ENCODE results near the gene TNFRSF17.

Gene TNFRSF17

DNA sequence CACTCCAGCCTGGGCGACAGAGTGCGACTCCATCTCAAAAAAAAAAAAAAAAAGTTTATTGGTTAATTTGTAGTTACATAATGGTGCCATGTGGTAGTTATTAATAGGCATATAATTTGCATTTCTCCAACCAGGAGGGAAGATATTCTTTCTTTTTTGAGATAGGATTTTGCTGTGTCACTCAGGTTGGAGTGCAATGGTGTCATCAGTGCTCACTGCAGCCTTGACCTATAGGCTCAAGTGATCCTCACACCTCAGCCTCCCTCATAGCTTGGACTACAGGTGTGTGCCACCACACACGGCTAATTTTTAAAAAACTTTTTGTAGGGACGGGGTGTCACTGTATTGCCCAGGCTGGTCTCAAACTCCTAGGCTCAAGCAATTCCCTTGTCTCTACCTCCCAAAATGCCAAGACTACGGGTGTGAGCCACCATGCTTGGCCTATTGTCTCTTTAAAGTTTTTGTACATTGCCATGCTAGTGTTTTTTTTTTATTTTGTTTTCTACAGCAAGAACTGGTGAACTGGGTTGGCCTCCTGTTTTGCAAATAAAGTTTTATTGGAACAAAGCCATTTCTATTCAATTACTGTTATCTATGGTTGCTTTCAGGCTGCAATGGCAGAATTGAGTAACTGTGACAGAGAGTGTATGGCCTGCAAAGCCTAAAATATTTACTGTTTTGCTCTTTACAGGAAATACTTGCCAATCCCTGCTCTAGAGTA, 23.4 kb downstream of the TNFRSF17 start:
- TF ChIP-seq, protein P1, sequence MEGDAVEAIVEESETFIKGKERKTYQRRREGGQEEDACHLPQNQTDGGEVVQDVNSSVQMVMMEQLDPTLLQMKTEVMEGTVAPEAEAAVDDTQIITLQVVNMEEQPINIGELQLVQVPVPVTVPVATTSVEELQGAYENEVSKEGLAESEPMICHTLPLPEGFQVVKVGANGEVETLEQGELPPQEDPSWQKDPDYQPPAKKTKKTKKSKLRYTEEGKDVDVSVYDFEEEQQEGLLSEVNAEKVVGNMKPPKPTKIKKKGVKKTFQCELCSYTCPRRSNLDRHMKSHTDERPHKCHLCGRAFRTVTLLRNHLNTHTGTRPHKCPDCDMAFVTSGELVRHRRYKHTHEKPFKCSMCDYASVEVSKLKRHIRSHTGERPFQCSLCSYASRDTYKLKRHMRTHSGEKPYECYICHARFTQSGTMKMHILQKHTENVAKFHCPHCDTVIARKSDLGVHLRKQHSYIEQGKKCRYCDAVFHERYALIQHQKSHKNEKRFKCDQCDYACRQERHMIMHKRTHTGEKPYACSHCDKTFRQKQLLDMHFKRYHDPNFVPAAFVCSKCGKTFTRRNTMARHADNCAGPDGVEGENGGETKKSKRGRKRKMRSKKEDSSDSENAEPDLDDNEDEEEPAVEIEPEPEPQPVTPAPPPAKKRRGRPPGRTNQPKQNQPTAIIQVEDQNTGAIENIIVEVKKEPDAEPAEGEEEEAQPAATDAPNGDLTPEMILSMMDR (IDR thresholded peaks at IDR 0.05; ENCODE audit: insufficient read depth, missing control alignments): no peak
- DNase-seq (ENCODE audit: insufficient read length, low spot score) (no peak), FAIRE-seq (no peak)

DNA sequence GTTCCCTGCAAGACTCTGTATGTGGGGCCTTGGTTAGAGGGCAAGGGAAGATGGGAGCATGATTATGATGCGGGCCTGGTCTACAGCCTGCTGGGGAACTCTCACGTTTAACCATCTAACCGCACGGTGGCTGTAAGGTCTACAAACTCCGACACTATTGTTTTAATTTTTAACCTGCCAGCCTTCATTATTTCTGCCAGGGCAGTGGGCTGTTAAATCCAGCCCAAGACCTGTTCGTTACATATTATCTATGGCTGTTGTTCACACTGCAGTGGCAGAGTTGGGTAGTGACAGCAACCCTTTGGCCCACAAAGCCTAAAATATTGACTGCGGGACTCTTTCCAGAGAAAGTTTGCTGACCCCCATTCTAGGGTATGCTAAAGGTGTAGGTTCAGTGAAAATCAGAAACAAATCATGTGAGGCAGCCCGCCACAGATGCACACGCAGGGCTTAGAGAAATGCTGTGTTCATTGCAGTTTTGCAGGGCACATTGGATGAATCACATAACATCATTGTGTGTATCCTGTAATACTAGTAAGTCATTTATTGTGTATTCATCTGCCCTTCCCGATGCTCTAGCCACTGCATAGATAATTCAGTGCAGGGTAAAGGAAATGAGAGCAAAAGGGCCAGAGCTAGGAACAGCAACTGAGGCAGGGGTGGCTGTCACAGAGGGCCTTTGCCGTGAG, 25.8 kb downstream of the TNFRSF17 start:
- no peak for FAIRE-seq
- no peak for DNase-seq (ENCODE audit: insufficient read length, low spot score)
- TF ChIP-seq, protein P1 (IDR thresholded peaks at IDR 0.05; ENCODE audit: insufficient read depth, missing control alignments): no peak

DNA sequence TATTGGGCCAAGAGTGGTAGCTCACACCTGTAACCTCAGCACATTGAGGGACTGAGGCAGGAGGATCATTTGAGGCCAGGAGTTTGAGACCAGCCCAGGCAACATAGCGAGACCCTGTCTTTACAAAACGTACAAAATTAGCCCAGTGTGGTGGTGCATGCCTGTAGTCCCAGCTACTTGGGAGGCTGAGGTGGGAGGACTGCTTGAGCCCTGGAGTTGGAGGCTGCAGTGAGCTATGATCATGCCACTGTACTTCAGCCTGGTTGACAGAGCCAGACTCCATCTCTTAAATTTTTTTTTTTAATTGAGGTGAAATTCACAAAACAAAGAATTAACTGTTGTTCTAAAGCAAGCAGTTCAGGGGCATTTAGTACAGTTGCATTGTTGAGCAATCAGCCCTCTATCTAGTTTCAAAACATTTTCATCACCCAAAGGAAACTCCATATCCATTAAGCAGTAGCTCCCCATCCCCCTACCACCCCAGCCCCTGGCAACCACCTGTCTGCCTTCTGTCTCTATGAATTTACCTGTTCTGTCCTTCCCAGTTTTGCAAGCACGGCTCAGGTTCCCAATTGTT, 27.1 kb downstream of the TNFRSF17 start:
- TF ChIP-seq, protein P1 (IDR thresholded peaks at IDR 0.05; ENCODE audit: insufficient read depth, missing control alignments): no peak
- FAIRE-seq (no peak), DNase-seq (ENCODE audit: insufficient read length, low spot score) (no peak)

DNA sequence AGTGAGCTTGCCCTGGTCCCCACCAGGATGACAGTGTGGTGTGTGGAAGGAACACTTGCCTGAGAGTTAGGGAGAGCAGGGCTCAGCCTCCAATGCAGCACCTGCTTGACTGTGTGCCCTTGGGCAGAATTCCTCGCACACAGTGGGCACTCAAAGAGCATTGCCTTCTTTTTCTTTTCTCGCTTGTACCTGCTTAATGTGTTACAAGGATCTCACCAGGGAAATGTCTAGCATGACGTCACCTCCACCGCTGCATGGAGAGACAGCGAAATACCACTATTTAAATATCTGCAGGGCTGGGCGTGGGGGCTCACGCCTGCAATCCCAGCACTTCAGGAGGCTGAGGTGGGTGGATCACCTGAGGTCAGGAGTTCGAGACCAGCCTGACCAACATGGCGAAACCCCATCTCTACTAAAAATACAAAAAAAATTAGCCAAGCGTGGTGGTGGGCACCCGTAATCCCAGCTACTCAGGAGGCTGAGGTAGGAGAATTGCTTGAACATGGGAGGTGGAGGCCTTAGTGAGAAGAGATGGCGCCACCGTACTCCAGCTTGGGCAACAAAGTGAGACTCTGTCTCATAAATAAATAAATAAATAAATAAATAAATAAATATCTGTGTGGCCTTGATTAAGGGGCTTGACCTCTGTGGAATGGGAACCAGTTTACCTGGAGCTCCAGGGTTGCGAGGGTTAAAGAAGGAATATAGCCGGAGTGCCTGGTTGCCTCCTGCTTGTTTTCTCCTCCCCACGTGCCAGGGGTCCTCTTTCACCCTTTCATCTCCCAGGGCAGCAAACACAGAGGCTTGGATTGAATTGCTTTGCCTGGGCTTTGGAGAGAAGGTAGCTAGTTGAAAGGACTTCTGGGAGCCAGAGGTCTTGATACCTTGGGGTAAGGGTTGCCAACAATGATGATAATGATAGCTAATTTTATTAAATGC, 27.8 kb downstream of the TNFRSF17 start:
- TF ChIP-seq, protein P1 (IDR thresholded peaks at IDR 0.05; ENCODE audit: insufficient read depth, missing control alignments): no peak

DNA sequence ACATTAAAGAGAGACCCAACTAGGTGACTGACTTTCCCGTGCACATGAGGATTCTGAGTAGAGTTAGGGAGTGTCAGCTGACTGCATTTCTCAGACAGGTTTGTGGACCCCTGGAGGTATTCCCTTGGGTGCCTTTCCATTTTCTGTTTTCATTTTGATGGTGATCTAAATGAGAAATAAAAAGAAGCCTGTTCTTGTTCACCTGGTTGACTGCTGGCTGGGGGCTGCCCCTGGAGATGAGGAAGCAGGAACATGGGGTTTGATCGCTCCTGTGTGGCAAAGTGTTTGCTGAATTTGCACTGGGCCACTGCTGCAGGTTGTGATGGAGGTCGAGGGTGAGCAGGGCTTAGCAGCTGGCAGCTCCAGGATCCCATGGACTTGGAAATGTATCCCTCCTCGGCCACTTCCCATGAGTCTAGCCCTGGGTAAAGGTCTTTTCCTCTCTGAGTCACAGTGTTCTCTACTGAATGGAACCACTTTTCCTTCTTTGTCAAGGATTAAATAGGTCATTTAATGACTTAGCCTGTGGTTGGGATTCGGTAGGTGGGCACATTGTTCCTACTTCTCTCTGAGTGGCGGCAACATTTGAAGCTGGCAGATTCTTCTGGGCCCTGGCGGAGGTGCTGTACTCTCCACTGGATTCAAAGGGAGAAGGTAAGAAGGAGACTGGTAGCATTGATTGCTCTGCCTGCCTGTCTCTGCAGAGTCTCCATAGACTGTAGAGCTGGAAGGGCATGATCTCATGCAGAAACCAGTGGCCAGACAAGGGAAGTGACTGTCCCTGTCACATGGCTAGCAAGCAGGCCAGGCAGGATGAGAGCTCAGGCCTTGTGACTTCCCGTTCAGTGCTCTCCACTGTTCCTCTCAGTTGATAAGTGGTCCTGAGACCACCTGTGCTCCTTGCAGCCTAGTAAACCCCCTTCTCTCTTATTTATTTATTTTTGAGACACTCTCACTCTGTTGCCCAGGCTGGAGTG, 29.4 kb downstream of the TNFRSF17 start:
- TF ChIP-seq, protein P1 (IDR thresholded peaks at IDR 0.05; ENCODE audit: insufficient read depth, missing control alignments): no peak
- DNase-seq (ENCODE audit: insufficient read length, low spot score) (no peak), FAIRE-seq (no peak)

More for the DNA sequence above, 27.8 kb downstream of the TNFRSF17 start:
- DNase-seq (ENCODE audit: insufficient read length, low spot score) (no peak), FAIRE-seq (no peak)
